ENCODE results near the gene CLTB.

CLTB gene

GRCh38 chr5:176350416-176350815 is 65.9 kb downstream of the CLTB start:
- no peak for DNase-seq

- DNase-seq = no peak
Measured at GRCh38 chr5:176342766-176343458, 73.4 kb downstream of the CLTB start.

Data from suppressor macrophage (primary cell).